HFFc6 (cell line): ENCODE data around the gene COL9A3. TPM values are rescaled to one million over a fixed set of nuclear protein-coding genes. Genes with fewer than 3 reads are reported as not detected.

ENCODE experiments used
- DNase-seq: peaks from one replicate; pipeline ENCODE4 v3.0.0-alpha.2; 2018
- H3K27ac Mint-ChIP-seq: 2 replicates; pipeline ENCODE4 v1.8.0; 2020; ENCODE audit warnings: mild to moderate bottlenecking, mixed read lengths
- H3K27me3 Mint-ChIP-seq: 2 replicates; pipeline ENCODE4 v1.8.0; 2021; ENCODE audit warnings: mild to moderate bottlenecking, moderate library complexity, mixed read lengths; ENCODE audit not compliant: insufficient read depth
- H3K36me3 Mint-ChIP-seq: 2 replicates; pipeline ENCODE4 v1.8.0; 2021; ENCODE audit warnings: low read depth, mixed read lengths
- H3K4me1 Mint-ChIP-seq: 2 replicates; pipeline ENCODE4 v1.8.0; 2020; ENCODE audit warnings: low read depth, mixed read lengths
- H3K4me3 Mint-ChIP-seq: 2 replicates; pipeline ENCODE4 v1.8.0; 2020; ENCODE audit warnings: mild to moderate bottlenecking, moderate library complexity, mixed read lengths
- H3K9me3 Mint-ChIP-seq: 2 replicates; pipeline ENCODE4 v1.8.0; 2020; ENCODE audit warnings: mild to moderate bottlenecking, mixed read lengths
- total RNA-seq, 6 experiments: library from RNA; stranded (reverse); fragmentation: NEBNext Ultra II Directional; extraction: Animal tissue kit (Norgen Biotek cat#: 25700); gene quantifications; 2 replicates in 1 of 6; 3 replicates in 5 of 6; pipeline ENCODE4 v1.2.3, GENCODE V29; 2021
- TF ChIP-seq, protein P1 (sequence below): fragments of 200-600 bp; sonication (generic); IDR thresholded peaks from 2 replicates; pipeline ENCODE4 v1.5.0; 2021; ENCODE audit warnings: antibody characterized with exemption, mild to moderate bottlenecking

The COL9A3 gene
- total RNA-seq, 6 experiments from 2014 or later: 0.07 to 0.34 (median 0.09) TPM; not detected in 3

GRCh38 chr20:62822239-62822787 is 5.5 kb downstream of the COL9A3 start:
- Mint-ChIP-seq H3K4me3 (no peak overlapping the region), H3K36me3 (no peaks in the 10 kb centered on the region), H3K27ac (no peak overlapping the region), H3K4me1 (no peaks in the 10 kb centered on the region), H3K27me3 (no peaks in the 10 kb centered on the region; the same call in 1 of the 2 replicates), H3K9me3 (no peaks in the 10 kb centered on the region)
- no peak for DNase-seq
- TF ChIP-seq, protein P1, sequence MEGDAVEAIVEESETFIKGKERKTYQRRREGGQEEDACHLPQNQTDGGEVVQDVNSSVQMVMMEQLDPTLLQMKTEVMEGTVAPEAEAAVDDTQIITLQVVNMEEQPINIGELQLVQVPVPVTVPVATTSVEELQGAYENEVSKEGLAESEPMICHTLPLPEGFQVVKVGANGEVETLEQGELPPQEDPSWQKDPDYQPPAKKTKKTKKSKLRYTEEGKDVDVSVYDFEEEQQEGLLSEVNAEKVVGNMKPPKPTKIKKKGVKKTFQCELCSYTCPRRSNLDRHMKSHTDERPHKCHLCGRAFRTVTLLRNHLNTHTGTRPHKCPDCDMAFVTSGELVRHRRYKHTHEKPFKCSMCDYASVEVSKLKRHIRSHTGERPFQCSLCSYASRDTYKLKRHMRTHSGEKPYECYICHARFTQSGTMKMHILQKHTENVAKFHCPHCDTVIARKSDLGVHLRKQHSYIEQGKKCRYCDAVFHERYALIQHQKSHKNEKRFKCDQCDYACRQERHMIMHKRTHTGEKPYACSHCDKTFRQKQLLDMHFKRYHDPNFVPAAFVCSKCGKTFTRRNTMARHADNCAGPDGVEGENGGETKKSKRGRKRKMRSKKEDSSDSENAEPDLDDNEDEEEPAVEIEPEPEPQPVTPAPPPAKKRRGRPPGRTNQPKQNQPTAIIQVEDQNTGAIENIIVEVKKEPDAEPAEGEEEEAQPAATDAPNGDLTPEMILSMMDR: no peak; the same call in 1 of the 2 replicates

DNA sequence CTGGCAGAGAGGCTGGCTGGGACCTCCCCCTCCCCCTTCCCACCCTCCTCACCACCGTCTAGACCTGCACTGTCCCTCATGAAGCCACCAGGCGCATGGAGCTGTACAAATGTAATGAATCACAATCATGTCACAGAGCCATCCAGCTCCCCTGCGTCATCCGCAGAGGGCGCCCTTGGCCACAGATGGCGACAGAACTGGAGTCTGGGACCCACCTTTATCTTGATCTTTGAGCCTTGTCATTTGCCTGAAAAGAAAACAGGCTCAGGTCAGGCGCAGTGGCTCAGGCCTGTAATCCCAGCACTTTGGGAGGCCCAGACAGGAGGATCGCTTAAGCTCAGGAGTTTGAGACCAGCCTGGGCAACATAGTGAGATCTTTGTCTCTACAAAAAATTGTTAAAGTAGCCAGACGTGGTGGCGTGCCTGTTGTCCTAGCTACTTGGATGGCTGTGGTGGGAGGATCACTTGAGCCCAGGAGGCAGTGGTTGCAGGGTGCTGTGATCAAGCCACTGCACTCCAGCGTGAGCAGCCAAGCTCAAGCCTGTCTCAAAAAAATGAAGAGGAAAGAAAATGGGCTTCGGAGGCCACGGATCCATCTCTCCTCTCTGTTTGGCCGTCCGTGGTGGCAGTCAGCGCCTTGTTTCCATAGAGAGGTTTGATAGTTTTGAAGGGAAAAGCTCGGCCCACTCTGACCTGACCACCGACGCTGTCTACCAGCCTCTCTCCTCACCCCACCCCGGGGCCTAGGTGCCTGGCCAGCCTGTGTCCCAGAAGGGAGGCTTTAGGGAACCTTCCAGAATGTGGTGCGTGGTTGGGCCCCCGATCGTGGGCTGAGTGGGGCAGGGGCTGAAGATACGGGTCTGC is 6.2 kb downstream of the COL9A3 start:
- H3K27me3 Mint-ChIP-seq: no peaks in the 10 kb centered on the region; the same call in 1 of the 2 replicates
- H3K36me3 Mint-ChIP-seq: no peaks in the 10 kb centered on the region
- DNase-seq: no peak
- H3K4me3 Mint-ChIP-seq: no peak overlapping the region
- H3K27ac Mint-ChIP-seq: no peak overlapping the region
- no peaks in the 10 kb centered on the region for H3K9me3 Mint-ChIP-seq
- TF ChIP-seq, protein P1: 0 out of 2 replicates have a peak, but pooled peaks have one; percentile 23
- H3K4me1 Mint-ChIP-seq: no peaks in the 10 kb centered on the region

- DNase-seq: no peak
- no peaks in the 10 kb centered on the region for H3K9me3 Mint-ChIP-seq
- H3K27me3 Mint-ChIP-seq: no peaks in the 10 kb centered on the region; the same call in 1 of the 2 replicates
- TF ChIP-seq, protein P1: no peak
- H3K4me3 Mint-ChIP-seq: no peak overlapping the region
- no peaks in the 10 kb centered on the region for H3K36me3 Mint-ChIP-seq
- no peaks in the 10 kb centered on the region for H3K4me1 Mint-ChIP-seq
- H3K27ac Mint-ChIP-seq: no peak overlapping the region
Measured at GRCh38 chr20:62823688-62824475, 7.0 kb downstream of the COL9A3 start.

GRCh38 chr20:62824476-62825332 is 7.9 kb downstream of the COL9A3 start:
- TF ChIP-seq, protein P1: peak; percentile 37; the same call in 1 of the 2 replicates
- DNase-seq: no peak
- no peaks in the 10 kb centered on the region; the same call in 1 of the 2 replicates for H3K27me3 Mint-ChIP-seq

More at GRCh38 chr20:62824476-62825332, 7.9 kb downstream of the COL9A3 start:
- H3K4me1 Mint-ChIP-seq: no peaks in the 10 kb centered on the region
- H3K9me3 Mint-ChIP-seq: no peaks in the 10 kb centered on the region
- H3K27ac Mint-ChIP-seq: no peak overlapping the region
- H3K4me3 Mint-ChIP-seq: peak overlapping the region; percentile 26; the same call in 1 of the 2 replicates
- H3K36me3 Mint-ChIP-seq: no peaks in the 10 kb centered on the region
